Activated T-helper 17 cell treated with anti-CD3 and anti-CD28 coated beads, Interleukin-2, amount 50 U/mL, for 72 hours (primary cell): Measurements from ENCODE around the gene TRIM23. TPM values are rescaled to one million over a fixed set of nuclear protein-coding genes. Genes with fewer than 3 reads are reported as not detected.
"Not testable (repeated sequence)": the region's sequence is repeated elsewhere in the genome, so short reads cannot be mapped to it uniquely, and the experiment has no call there.

Source experiments
- ATAC-seq: fragments of 150-1000 bp; cut with Tn5 transposase; replicated peaks from 2 replicates; pipeline ENCODE4 v1.10.0; 2021; ENCODE audit warnings: mild to moderate bottlenecking, moderate library complexity
- H3K27ac Mint-ChIP-seq: one replicate; pipeline ENCODE4 v1.8.0; 2022; ENCODE audit warnings: mixed read lengths
- H3K27me3 Mint-ChIP-seq: one replicate; pipeline ENCODE4 v1.8.0; 2022; ENCODE audit warnings: mixed read lengths
- H3K36me3 Mint-ChIP-seq: one replicate; pipeline ENCODE4 v1.8.0; 2022; ENCODE audit warnings: low read depth, mild to moderate bottlenecking, mixed read lengths
- H3K4me1 Mint-ChIP-seq: one replicate; pipeline ENCODE4 v1.8.0; 2022; ENCODE audit warnings: mixed read lengths
- H3K4me3 Mint-ChIP-seq: one replicate; pipeline ENCODE4 v1.8.0; 2022; ENCODE audit warnings: mild to moderate bottlenecking, mixed read lengths
- H3K9me3 Mint-ChIP-seq: one replicate; pipeline ENCODE4 v1.8.0; 2022; ENCODE audit warnings: mixed read lengths
- total RNA-seq, 2 donors: library from RNA; stranded (reverse); gene quantifications; one replicate each; pipeline ENCODE4 v1.2.3, GENCODE V29; 2022

TRIM23 gene
- total RNA-seq, 2 donors from 2014 or later = 7.0 to 8.0 TPM

DNA sequence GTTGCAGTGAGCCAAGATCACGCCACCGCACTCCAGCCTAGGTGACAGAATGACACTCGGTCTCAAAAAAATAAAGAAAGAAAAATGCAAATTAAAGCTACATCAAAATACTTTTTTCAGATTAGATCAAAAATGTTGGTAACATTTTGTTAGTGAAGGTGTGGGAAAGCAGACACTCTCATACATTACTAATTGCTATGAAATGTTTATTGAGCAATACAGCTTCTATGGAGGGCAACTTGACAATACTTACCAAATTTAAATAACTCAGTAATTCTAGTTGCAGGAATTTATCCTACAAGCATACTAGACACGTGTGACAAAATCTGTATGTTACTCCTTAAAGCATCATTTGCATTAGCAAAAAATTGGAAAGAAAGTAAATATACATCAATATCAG is 4.1 kb downstream of the TRIM23 start:
- H3K27me3 Mint-ChIP-seq = no peaks in the 10 kb centered on the region
- H3K27ac Mint-ChIP-seq = no peak overlapping the region
- no peak overlapping the region for H3K4me3 Mint-ChIP-seq
- H3K36me3 Mint-ChIP-seq = peaks cover 25% of the 10 kb centered on the region
- H3K9me3 Mint-ChIP-seq = no peaks in the 10 kb centered on the region
- H3K4me1 Mint-ChIP-seq = no peaks in the 10 kb centered on the region
- no peak for ATAC-seq

DNA sequence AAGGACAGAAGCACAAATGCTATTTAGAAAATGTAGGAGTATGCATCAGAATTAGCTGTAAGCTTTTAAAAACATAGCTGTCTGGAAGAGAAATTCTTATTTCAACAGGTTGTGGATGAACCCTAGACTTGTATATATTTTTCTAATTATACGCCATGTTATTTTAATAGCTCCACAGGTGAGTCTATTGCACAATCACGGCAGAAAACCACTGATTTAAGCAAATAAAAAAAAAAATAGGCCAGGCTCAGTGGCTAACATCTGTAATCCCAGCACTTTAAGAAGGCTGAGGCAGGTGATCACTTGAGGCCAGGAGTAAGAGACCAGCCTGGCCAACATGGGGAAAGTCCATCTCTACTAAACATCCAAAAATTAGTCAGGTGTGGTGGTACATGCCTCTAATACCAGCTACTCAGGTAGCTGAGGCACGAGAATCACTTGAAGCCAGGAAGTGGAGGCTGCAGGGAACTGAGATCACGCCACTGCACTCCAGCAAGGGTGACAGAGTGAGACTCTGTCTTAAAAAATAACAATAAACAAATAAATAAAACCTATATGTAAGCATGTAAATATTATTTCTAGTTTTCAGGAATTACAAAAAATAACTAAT is 11.7 kb downstream of the TRIM23 start:
- no peak overlapping the region for H3K4me3 Mint-ChIP-seq
- H3K36me3 Mint-ChIP-seq = peaks cover 87% of the 10 kb centered on the region
- H3K9me3 Mint-ChIP-seq = no peaks in the 10 kb centered on the region
- no peak overlapping the region for H3K27ac Mint-ChIP-seq
- no peaks in the 10 kb centered on the region for H3K4me1 Mint-ChIP-seq
- no peaks in the 10 kb centered on the region for H3K27me3 Mint-ChIP-seq
- no peak for ATAC-seq

DNA sequence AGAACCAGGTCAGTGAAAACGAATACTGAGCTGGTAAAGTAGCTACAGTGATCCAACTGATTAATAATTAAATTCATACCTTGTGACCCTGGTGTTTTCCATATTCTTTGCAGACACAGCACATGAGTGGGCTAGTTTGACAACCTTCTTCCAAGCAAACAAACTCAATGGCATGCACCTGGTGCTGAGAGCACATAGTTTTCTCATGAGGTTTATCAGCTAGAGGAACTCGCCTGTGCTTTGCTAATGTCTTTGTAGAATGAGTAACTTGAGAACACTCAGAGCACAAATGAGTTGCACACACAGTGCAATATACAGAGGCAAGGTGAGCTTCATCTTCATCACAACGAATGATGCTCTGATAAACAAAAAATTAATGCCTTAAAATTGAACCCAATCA is 12.6 kb downstream of the TRIM23 start:
- H3K27ac Mint-ChIP-seq = no peak overlapping the region
- H3K36me3 Mint-ChIP-seq = peaks cover 92% of the 10 kb centered on the region
- no peaks in the 10 kb centered on the region for H3K4me1 Mint-ChIP-seq
- no peak for ATAC-seq
- no peaks in the 10 kb centered on the region for H3K9me3 Mint-ChIP-seq
- no peak overlapping the region for H3K4me3 Mint-ChIP-seq
- no peaks in the 10 kb centered on the region for H3K27me3 Mint-ChIP-seq

GRCh38 chr5:65601761-65602160 is 22.4 kb downstream of the TRIM23 start:
- not testable (repeated sequence) for H3K27ac Mint-ChIP-seq, H3K27me3 Mint-ChIP-seq

GRCh38 chr5:65588694-65589093 is 35.4 kb downstream of the TRIM23 start:
- H3K27ac Mint-ChIP-seq = no peak overlapping the region
- H3K4me3 Mint-ChIP-seq = no peak overlapping the region
- H3K27me3 Mint-ChIP-seq = no peaks in the 10 kb centered on the region

More at GRCh38 chr5:65601761-65602160, 22.4 kb downstream of the TRIM23 start:
- peaks cover 99% of the 10 kb centered on the region for H3K36me3 Mint-ChIP-seq
- not testable (repeated sequence) for H3K4me1 Mint-ChIP-seq, H3K9me3 Mint-ChIP-seq, ATAC-seq, H3K4me3 Mint-ChIP-seq

DNA sequence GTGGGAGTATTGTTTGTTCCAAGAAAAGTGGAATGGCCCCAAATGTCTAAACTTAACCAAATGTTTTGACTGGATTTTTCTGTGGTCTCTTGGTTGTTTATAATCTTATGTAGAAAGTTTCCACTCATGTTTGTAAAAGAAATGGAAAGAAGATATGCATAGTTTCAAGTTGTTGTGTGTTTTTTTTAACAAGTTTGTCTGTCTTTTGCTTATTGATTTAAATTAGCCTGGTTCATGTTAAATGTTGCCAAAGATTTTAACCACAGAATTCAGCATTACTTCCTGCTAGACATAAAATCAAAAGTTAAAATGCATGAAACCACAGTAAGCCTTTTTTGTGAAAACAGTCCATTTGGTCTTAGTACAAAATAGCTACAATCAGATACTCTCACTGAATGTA is 47.0 kb downstream of the TRIM23 start:
- Mint-ChIP-seq H3K27me3 (no peaks in the 10 kb centered on the region), H3K36me3 (peaks cover 96% of the 10 kb centered on the region), H3K4me3 (no peak overlapping the region), H3K27ac (peak overlapping the region; percentile 71), H3K9me3 (no peaks in the 10 kb centered on the region), H3K4me1 (peaks cover 12% of the 10 kb centered on the region)
- no peak for ATAC-seq

More at GRCh38 chr5:65588694-65589093, 35.4 kb downstream of the TRIM23 start:
- Mint-ChIP-seq H3K9me3 (no peaks in the 10 kb centered on the region), H3K36me3 (peaks cover 83% of the 10 kb centered on the region), H3K4me1 (no peaks in the 10 kb centered on the region)
- ATAC-seq = no peak

DNA sequence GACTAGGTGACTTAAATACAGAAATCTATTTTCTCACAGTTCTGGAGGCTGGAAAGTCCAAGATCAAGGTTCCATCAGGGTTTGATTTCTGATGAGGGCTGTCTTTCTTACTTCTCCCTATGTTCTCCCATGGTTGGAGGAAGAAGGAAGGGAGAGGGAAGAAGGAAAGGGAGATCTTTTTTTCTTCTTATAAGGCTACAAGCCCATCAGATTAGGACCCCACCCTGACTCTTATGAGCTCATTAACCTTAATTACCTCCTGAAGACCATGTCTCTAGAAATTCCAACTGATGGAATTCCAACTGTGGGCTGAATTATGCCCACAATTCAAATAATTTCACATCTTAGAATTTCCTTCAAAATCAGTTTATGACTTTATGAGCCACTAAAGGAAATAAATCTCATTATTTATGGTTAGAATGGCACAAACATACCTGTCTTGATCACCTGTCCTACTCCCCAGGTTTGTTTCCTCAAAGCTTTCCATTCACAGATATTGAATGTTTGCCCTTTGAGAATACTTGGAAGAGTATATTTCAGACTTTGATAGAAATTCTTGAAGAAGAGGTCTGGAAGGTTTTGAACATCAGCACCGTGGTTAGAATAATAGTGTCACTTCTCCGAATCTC is 53.4 kb downstream of the TRIM23 start:
- no peak for ATAC-seq

DNA sequence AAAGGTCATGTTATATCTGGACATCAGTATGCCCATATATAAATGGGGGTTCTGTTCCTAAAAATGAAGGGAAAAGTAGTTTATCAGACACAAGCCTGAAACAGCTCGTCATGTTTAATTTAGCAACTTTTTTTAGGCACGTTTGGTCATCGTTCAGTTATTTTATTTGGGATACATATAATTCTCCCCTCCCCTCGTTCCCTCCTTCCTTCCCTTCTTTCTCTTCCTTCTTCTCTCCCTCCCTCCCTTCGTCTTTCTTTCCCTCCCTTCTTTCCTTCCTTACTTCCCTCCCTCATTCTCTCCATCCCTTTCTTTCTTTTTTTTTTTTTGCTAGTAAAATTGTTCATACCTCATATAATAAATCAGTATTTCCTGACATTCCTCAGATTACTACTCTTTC is 57.6 kb downstream of the TRIM23 start:
- no peaks in the 10 kb centered on the region for H3K27me3 Mint-ChIP-seq
- no peak for ATAC-seq
- H3K27ac Mint-ChIP-seq = peak overlapping the region; percentile 45
- H3K36me3 Mint-ChIP-seq = peaks cover 80% of the 10 kb centered on the region
- H3K9me3 Mint-ChIP-seq = no peaks in the 10 kb centered on the region
- H3K4me3 Mint-ChIP-seq = no peak overlapping the region
- peaks cover 20% of the 10 kb centered on the region for H3K4me1 Mint-ChIP-seq

More for the DNA sequence above, 53.4 kb downstream of the TRIM23 start:
- Mint-ChIP-seq H3K36me3 (peaks cover 87% of the 10 kb centered on the region), H3K4me1 (peaks cover 9% of the 10 kb centered on the region), H3K27me3 (no peaks in the 10 kb centered on the region), H3K27ac (no peak overlapping the region), H3K9me3 (no peaks in the 10 kb centered on the region), H3K4me3 (no peak overlapping the region)

DNA sequence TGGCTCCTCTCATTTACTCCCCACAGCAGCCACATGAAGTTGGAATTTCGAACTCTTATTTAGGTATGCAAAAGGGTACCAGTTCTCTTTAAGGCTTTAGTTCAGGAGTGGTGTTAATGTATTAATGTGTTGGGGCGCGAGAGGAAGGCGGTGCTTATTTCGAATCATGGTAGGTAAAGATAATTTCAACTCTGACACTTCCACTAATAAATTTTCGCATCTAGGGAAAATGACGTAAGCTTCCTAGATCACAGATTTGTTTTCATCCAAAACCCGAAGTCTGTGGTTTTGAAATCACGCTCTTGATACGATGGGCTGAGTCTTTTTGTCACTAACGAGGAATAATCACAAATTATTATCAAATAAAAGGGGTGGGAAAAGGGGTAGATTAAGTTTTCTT is 60.4 kb downstream of the TRIM23 start:
- ATAC-seq = no peak
- Mint-ChIP-seq H3K4me3 (peak overlapping the region; percentile 94), H3K9me3 (no peaks in the 10 kb centered on the region), H3K36me3 (peaks cover 85% of the 10 kb centered on the region), H3K4me1 (peaks cover 20% of the 10 kb centered on the region), H3K27me3 (no peaks in the 10 kb centered on the region), H3K27ac (peak overlapping the region; percentile 97)

DNA sequence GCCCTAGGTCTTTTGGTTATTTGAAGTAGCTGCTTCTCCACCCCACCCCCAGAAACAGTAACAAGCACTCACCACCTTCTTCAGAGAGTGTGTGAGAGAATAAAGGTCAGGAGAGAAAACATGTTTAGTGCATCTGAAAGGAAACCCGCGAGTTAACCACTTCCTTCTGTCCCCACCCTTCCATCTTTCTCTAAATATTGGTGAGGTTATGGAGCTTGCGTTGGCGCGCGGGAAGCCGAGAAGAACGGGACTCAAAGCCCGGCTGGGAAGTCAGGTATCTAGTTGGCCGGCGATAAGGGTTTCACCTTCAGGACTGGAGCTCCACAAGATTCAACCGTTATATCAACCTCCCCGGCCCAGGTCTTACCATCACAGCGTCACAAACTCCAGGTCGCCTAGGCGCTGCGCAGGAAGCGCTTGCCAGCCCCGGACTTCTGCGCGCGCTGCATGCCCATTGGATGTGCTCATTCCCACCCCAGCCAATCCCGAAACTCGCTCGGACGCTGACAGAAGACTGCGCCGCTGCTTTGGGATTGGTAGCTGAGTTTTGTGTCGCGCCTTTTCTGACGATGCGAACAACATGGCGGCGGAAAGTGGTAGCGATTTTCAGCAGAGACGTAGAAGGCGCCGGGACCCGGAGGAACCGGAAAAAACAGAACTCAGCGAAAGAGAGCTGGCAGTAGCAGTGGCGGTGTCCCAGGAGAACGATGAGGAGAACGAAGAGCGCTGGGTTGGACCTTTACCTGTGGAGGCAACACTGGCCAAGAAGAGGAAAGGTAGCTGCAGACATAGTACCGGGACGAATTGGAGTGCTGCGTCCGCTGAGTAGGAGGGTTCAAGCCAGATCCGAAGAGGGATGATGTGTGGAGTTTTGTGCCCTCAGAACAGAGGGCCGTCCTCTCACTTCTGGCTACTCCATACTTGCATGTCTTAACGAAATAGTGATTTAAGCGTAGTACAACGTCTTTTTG is 61.1 kb downstream of the TRIM23 start, which contains the start of the genes CENPK and PPWD1:
Gene CENPK, minus strand, starts transcription at position 438 of the 971 bp plus-strand sequence. CDS start 8,261 bp downstream, outside the sequence.
Gene PPWD1, plus strand, starts transcription at position 566 of the 971 bp plus-strand sequence. Its CDS starts 15 bp downstream, at position 581.
- Mint-ChIP-seq H3K27ac (peak within 1 kb of the TSS; percentile 97), H3K27me3 (no peaks in the 10 kb centered on the region), H3K4me1 (peaks cover 16% of the 10 kb centered on the region), H3K9me3 (no peaks in the 10 kb centered on the region), H3K4me3 (peak within 1 kb of the TSS; percentile 94), H3K36me3 (peaks cover 85% of the 10 kb centered on the region)
- peak; percentile 100 for ATAC-seq

GRCh38 chr5:65556718-65557117 is 67.4 kb downstream of the TRIM23 start:
- Mint-ChIP-seq H3K27me3 (no peaks in the 10 kb centered on the region), H3K36me3 (peaks cover 78% of the 10 kb centered on the region), H3K27ac (no peak overlapping the region), H3K4me3 (no peak overlapping the region), H3K9me3 (no peaks in the 10 kb centered on the region), H3K4me1 (peaks cover 7% of the 10 kb centered on the region)
- no peak for ATAC-seq

DNA sequence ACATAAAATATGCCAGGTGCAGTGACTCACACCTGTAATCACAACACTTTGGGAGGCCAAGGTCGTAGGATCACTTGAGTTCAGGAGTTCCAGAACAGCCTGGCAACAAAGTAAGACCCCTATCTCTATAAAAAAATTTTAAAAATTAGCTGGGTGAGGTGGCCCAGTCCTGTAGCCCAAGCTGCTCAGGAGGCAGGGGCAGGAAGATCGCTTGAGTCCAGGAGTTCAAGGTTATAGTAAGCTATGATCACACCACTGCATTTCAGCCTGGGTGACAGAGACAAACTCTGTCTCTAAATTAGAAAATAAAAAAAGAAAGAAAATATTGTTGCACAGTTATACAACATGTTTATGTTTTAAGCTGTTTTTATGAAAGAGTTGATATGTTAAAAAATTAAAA is 68.0 kb downstream of the TRIM23 start:
- peaks cover 7% of the 10 kb centered on the region for H3K4me1 Mint-ChIP-seq
- H3K4me3 Mint-ChIP-seq = no peak overlapping the region
- H3K9me3 Mint-ChIP-seq = no peaks in the 10 kb centered on the region
- no peak for ATAC-seq
- H3K36me3 Mint-ChIP-seq = peaks cover 81% of the 10 kb centered on the region
- no peak overlapping the region for H3K27ac Mint-ChIP-seq
- no peaks in the 10 kb centered on the region for H3K27me3 Mint-ChIP-seq

DNA sequence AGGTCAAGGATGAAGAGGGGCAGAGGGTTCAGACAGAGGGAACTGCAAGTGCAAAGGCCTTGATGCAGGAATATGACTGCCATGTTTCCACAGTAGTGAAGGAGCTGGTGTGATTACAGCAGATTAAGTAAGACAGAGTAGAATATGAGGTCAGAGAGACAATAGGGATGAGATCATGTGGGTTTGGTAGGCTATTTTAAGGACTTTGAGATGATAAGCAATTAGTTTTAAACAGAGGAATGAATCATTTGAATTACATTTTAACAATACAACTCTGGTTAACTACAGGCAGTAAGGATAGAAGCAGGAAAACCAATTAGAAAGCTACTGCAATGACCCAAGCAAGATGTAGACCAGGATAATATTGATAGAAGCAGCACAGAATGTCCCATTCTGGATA is 68.8 kb downstream of the TRIM23 start:
- ATAC-seq = no peak
- H3K27ac Mint-ChIP-seq = no peak overlapping the region
- H3K4me1 Mint-ChIP-seq = peaks cover 7% of the 10 kb centered on the region
- H3K4me3 Mint-ChIP-seq = no peak overlapping the region
- H3K36me3 Mint-ChIP-seq = peaks cover 86% of the 10 kb centered on the region
- no peaks in the 10 kb centered on the region for H3K9me3 Mint-ChIP-seq
- H3K27me3 Mint-ChIP-seq = no peaks in the 10 kb centered on the region

GRCh38 chr5:65553941-65554340 is 70.2 kb downstream of the TRIM23 start:
- Mint-ChIP-seq H3K27me3 (no peaks in the 10 kb centered on the region), H3K4me1 (peaks cover 7% of the 10 kb centered on the region), H3K9me3 (no peaks in the 10 kb centered on the region), H3K27ac (no peak overlapping the region), H3K36me3 (peaks cover 86% of the 10 kb centered on the region), H3K4me3 (no peak overlapping the region)
- ATAC-seq = no peak
